BLaER1 treated with 17β-estradiol and CSF1 and Interleukin-3, amounts not matched to agents 10 nM and 100 nM (cell line): ENCODE data around the gene INTS11.

Experiments used
- H3K27ac ChIP-seq, 11 experiments: shearing (Covaris generic); formaldehyde crosslinking; 2 replicates each; pipeline ENCODE4 v1.8.1; 2022
- H3K27me3 ChIP-seq, 11 experiments: shearing (Covaris generic); formaldehyde crosslinking; 2 replicates each; pipeline ENCODE4 v1.8.1; 2022
- H3K36me3 ChIP-seq, 11 experiments: shearing (Covaris generic); formaldehyde crosslinking; 2 replicates each; pipeline ENCODE4 v1.8.1; 2022
- H3K4me1 ChIP-seq, 10 experiments: shearing (Covaris generic); formaldehyde crosslinking; 2 replicates each; pipeline ENCODE4 v1.8.1; 2022
- H3K4me2 ChIP-seq, 11 experiments: shearing (Covaris generic); formaldehyde crosslinking; 2 replicates each; pipeline ENCODE4 v1.8.1; 2022
- H3K4me3 ChIP-seq, 10 experiments: shearing (Covaris generic); formaldehyde crosslinking; 2 replicates each; pipeline ENCODE4 v1.8.1; 2022
- H3K9ac ChIP-seq, 11 experiments: shearing (Covaris generic); formaldehyde crosslinking; 2 replicates each; pipeline ENCODE4 v1.8.1; 2022
- H3K9me3 ChIP-seq, 11 experiments: shearing (Covaris generic); formaldehyde crosslinking; replicated peaks in 1 of 11; 2 replicates each; pipeline ENCODE4 v1.8.1; 2022
- H4K20me1 ChIP-seq, 11 experiments: shearing (Covaris generic); formaldehyde crosslinking; 2 replicates each; pipeline ENCODE4 v1.8.1; 2022
- Cebpa-rat ChIP-seq, 11 experiments: shearing (Covaris generic); IDR thresholded peaks; 2 replicates each; pipeline ENCODE4 v1.8.1; 2022

Gene INTS11

GRCh38 chr1:1354271-1355247 is 30.1 kb upstream of the INTS11 start:
- Histone ChIP-seq H4K20me1 (peaks cover 0 to 49% (median 33%) of the 10 kb centered on the region in 11 experiments; a peak in 15 of 22 replicates), H3K4me2 (peak overlapping the region; percentile 9 to 85 (median 67); a peak in 17 of 22 replicates), H3K4me1 (peaks cover 32 to 64% (median 59%) of the 10 kb centered on the region in 10 experiments), H3K4me3 (peak overlapping the region in 1 of 10 experiments; percentile 11; a peak in 1 of 20 replicates), H3K9me3 (no peaks in the 10 kb centered on the region), H3K27me3 (peaks cover 35 to 56% (median 43%) of the 10 kb centered on the region in 11 experiments), H3K36me3 (no peaks in the 10 kb centered on the region), H3K9ac (no peak overlapping the region), H3K27ac (no peak overlapping the region)
- TF ChIP-seq Cebpa-rat (IDR thresholded peaks at IDR 0.05) = no peak

GRCh38 chr1:1353389-1354151 is 29.1 kb upstream of the INTS11 start:
- peaks cover 35 to 54% (median 43%) of the 10 kb centered on the region in 11 experiments for H3K27me3 ChIP-seq
- peak overlapping the region in 1 of 10 experiments; percentile 1; a peak in 1 of 20 replicates for H3K4me3 ChIP-seq
- peaks cover 23 to 55% (median 49%) of the 10 kb centered on the region in 10 experiments for H3K4me1 ChIP-seq
- H3K27ac ChIP-seq = no peak overlapping the region
- H4K20me1 ChIP-seq = peaks cover 0 to 44% (median 32%) of the 10 kb centered on the region in 11 experiments; a peak in 16 of 22 replicates
- TF ChIP-seq Cebpa-rat (IDR thresholded peaks at IDR 0.05) = no peak
- H3K36me3 ChIP-seq = no peaks in the 10 kb centered on the region
- peak overlapping the region in 9 of 11 experiments; percentile 42 to 85 (median 77); a peak in 18 of 22 replicates for H3K4me2 ChIP-seq
- no peaks in the 10 kb centered on the region for H3K9me3 ChIP-seq
- peak overlapping the region in 1 of 11 experiments; percentile 15; a peak in 1 of 22 replicates for H3K9ac ChIP-seq

DNA sequence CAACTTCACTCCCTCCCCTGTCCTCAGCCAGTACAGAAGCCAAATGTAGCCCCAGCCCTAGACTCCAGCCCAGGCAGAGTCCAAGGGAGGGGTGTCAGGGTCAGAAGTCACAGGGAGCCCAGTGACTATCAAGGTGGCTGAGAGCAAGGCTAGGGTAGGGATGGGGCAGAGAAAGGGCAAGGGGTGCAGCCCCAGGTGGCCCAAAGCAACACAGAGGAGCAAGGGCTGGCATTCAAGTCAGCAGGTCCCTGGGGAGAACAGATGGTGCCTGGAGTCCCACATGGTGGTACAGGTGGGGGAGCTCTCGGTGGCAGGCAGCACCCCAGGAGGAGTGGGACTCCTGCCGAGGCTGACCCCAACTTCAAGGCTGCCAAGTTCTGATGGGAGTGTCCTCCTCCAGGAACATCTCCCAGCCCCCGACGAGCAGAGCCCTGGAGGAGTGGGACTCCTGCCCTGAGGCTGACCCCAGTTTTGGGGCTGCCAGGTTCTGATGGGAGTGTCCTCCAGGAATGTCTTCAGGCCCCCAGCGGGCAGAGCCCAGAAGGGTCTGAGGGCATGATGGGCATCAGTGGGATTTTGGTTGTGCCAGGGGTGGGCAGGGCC is 28.4 kb upstream of the INTS11 start:
- H3K27ac ChIP-seq = no peak overlapping the region
- no peak for TF ChIP-seq Cebpa-rat (IDR thresholded peaks at IDR 0.05)
- H3K4me2 ChIP-seq = peak overlapping the region in 9 of 11 experiments; percentile 42 to 85 (median 77); a peak in 18 of 22 replicates
- no peaks in the 10 kb centered on the region for H3K9me3 ChIP-seq
- peaks cover 0 to 49% (median 39%) of the 10 kb centered on the region in 11 experiments; a peak in 19 of 22 replicates for H4K20me1 ChIP-seq
- H3K36me3 ChIP-seq = no peaks in the 10 kb centered on the region
- H3K4me1 ChIP-seq = peaks cover 19 to 55% (median 48%) of the 10 kb centered on the region in 10 experiments; a peak in 19 of 20 replicates
- H3K9ac ChIP-seq = peak overlapping the region in 4 of 11 experiments; percentile 3 to 44 (median 16); a peak in 4 of 22 replicates
- peaks cover 35 to 50% (median 43%) of the 10 kb centered on the region in 11 experiments for H3K27me3 ChIP-seq
- peak overlapping the region in 1 of 10 experiments; percentile 1; a peak in 2 of 20 replicates for H3K4me3 ChIP-seq

DNA sequence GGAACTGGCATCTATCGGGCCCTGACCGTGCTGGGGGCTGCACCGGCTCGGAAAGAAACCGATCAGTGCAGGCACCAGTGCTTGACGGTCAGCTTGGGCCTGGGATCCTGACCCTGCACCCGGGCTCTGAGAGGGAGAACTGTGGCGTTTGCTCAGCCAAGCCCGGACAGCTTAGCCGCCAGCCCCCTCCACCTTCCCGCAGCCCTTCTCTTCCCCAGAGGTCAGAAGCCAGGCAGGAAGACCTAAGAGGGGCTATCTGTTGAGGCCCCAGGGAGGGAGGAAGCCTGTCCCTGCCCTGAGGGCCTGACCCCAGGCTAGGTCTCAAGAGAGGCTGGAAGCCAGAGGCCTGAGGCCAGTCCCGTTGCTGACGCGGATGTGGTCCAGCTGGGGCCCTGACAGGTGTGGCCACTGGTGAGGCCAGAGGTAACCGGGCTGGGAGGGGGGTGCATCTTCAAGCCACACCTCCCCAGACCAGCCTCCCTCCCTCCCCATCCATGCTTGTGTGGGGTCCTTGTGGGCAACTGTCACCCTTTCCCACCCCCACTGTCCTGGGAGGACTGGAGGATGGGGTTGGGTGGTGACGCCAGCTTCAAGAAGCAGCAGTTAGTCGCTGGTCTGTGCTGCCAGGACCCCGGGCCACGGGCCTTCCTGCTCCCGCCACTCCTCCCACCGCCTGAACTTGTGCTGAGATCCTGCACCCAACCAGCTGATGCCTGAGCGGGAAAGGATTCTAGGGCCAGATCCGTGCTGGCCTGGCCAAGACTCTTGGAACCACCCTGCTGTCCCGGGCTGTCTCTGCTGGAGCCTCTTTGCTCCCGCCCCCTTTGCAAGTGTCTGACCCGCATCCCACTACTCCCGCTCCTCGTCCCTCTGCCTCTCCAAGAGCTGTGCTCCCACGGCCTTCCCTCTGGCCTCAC is 27.3 kb upstream of the INTS11 start:
- Histone ChIP-seq H4K20me1 (peaks cover 9 to 55% (median 50%) of the 10 kb centered on the region in 11 experiments; a peak in 21 of 22 replicates), H3K27ac (no peak overlapping the region), H3K4me3 (peak overlapping the region in 1 of 10 experiments; percentile 14; a peak in 1 of 20 replicates), H3K4me2 (peak overlapping the region; percentile 29 to 85 (median 67); a peak in 21 of 22 replicates), H3K9me3 (no peaks in the 10 kb centered on the region), H3K27me3 (peaks cover 35 to 43% (median 43%) of the 10 kb centered on the region in 11 experiments), H3K4me1 (peaks cover 30 to 56% (median 53%) of the 10 kb centered on the region in 10 experiments), H3K9ac (peak overlapping the region in 7 of 11 experiments; percentile 5 to 44 (median 24); a peak in 8 of 22 replicates), H3K36me3 (no peaks in the 10 kb centered on the region)
- TF ChIP-seq Cebpa-rat (IDR thresholded peaks at IDR 0.05) = no peak

DNA sequence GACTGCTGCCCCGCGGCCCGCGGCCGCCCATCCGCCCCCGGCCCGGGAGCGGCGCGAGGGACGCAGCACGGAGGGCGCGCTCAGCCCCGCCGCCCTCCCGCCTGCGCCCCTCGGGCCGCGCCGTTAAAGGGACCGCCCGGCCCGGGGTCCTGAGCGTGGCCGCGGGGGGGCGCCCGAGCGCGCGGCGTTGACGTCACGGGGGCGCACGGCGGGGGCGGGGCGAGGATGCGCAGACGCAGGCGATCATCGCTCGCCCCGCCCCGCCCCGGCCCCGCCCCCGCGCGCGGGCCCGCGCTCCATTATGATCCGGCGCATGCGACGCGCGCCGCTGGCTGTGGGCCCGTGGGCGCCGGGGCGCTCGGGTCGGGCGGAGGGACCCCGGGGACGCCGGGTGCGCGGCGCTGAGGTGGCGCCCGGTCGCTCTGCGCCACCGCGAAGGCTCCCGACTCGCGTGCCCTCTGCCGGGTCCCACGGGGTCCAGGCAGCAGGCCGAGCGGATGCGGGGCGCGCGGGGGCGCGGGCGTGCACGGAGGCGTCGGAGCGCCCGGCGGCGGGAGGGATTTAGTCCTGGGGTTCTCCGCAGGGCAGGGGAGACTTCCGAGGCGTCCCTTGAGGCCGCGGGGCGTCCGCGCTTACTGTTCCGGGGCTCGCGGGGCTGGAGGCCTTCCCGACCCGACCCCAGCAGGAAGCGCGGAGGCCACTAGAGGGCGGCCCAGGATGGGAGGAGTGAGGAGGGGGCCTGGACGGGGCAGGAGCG is 25.0 kb upstream of the INTS11 start, which contains the start of gene DVL1:
DVL1 (minus strand) TSS at position 163 of the 757 bp plus-strand sequence. CDS start 353 bp downstream, outside the sequence.
- Histone ChIP-seq H4K20me1 (peaks cover 33 to 74% (median 70%) of the 10 kb centered on the region in 11 experiments; a peak in 21 of 22 replicates), H3K4me1 (peaks cover 52 to 74% (median 72%) of the 10 kb centered on the region in 10 experiments), H3K9ac (peak within 1 kb of the TSS; percentile 85 to 98 (median 94)), H3K4me2 (peak within 1 kb of the TSS; percentile 94 to 100 (median 100)), H3K27ac (peak within 1 kb of the TSS; percentile 86 to 95 (median 93)), H3K36me3 (no peaks in the 10 kb centered on the region), H3K4me3 (peak within 1 kb of the TSS; percentile 79 to 95 (median 88)), H3K9me3 (no peaks in the 10 kb centered on the region), H3K27me3 (peaks cover 23 to 32% (median 31%) of the 10 kb centered on the region in 11 experiments)
- TF ChIP-seq Cebpa-rat (IDR thresholded peaks at IDR 0.05) = no peak

DNA sequence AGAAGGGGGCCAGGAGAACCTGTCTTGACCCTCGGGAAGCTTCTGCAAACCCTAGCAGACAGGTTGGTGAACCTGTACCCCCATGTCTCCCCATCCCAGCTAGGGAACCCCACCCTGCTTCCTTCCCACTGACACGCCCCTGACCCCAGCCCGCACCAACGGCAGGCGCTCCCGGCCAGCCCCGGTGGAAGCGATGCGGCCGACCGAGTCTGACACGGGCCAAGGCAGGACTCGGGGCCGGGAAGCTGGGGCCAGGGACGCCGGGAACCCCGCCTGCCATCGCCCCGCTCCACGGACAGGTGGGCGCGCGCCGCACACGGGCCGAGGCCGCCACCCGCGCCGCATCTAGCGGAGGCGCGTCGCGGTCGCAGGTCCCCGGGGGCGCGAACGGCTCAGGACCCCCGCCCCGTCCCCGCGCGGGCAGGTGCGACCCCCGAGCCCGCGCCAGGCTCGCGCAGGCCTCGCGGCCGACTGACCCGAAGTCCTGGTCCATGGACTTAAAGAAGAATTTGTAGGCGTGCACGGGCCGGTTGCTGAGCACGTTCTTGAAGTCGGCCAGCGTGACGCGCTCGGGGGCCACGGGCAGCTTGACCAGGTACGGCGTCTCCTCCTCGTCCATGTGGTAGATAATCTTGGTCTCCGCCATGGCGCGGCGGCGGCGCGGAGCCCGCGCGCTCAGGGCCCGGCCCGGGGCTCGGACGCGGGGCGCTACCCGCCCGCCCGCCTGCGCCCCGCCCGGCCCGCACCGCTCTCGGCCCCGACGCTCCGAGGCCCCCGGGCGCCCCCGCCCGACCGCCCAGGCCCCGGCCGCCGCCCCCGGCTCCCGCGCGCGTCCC is 24.2 kb upstream of the INTS11 start:
- H3K9ac ChIP-seq = peak overlapping the region; percentile 85 to 97 (median 94)
- TF ChIP-seq Cebpa-rat (IDR thresholded peaks at IDR 0.05) = no peak
- H3K4me1 ChIP-seq = peaks cover 50 to 74% (median 73%) of the 10 kb centered on the region in 10 experiments
- no peaks in the 10 kb centered on the region for H3K9me3 ChIP-seq
- H3K27me3 ChIP-seq = peaks cover 15 to 24% (median 23%) of the 10 kb centered on the region in 11 experiments
- H3K27ac ChIP-seq = peak overlapping the region; percentile 63 to 95 (median 90)
- H3K4me3 ChIP-seq = peak overlapping the region; percentile 79 to 95 (median 88)
- no peaks in the 10 kb centered on the region for H3K36me3 ChIP-seq
- H4K20me1 ChIP-seq = peaks cover 41 to 74% (median 73%) of the 10 kb centered on the region in 11 experiments; a peak in 21 of 22 replicates
- H3K4me2 ChIP-seq = peak overlapping the region; percentile 94 to 100 (median 100)
